Activated T-helper 17 cell treated with anti-CD3 and anti-CD28 coated beads, Interleukin-2, amount 50 U/mL, for 72 hours (primary cell): ENCODE measurements around the gene MYH14. TPM values are rescaled to one million over a fixed set of nuclear protein-coding genes. Genes with fewer than 3 reads are reported as not detected.

Source experiments
- ATAC-seq: fragments of 150-1000 bp; cut with Tn5 transposase; replicated peaks from 2 replicates; pipeline ENCODE4 v1.10.0; 2021; ENCODE audit warnings: mild to moderate bottlenecking, moderate library complexity
- H3K27ac Mint-ChIP-seq: one replicate; pipeline ENCODE4 v1.8.0; 2022; ENCODE audit warnings: mixed read lengths
- H3K27me3 Mint-ChIP-seq: one replicate; pipeline ENCODE4 v1.8.0; 2022; ENCODE audit warnings: mixed read lengths
- H3K36me3 Mint-ChIP-seq: one replicate; pipeline ENCODE4 v1.8.0; 2022; ENCODE audit warnings: low read depth, mild to moderate bottlenecking, mixed read lengths
- H3K4me1 Mint-ChIP-seq: one replicate; pipeline ENCODE4 v1.8.0; 2022; ENCODE audit warnings: mixed read lengths
- H3K4me3 Mint-ChIP-seq: one replicate; pipeline ENCODE4 v1.8.0; 2022; ENCODE audit warnings: mild to moderate bottlenecking, mixed read lengths
- H3K9me3 Mint-ChIP-seq: one replicate; pipeline ENCODE4 v1.8.0; 2022; ENCODE audit warnings: mixed read lengths
- total RNA-seq, 2 donors: library from RNA; stranded (reverse); gene quantifications; one replicate each; pipeline ENCODE4 v1.2.3, GENCODE V29; 2022

The MYH14 gene
- not detected for total RNA-seq

DNA sequence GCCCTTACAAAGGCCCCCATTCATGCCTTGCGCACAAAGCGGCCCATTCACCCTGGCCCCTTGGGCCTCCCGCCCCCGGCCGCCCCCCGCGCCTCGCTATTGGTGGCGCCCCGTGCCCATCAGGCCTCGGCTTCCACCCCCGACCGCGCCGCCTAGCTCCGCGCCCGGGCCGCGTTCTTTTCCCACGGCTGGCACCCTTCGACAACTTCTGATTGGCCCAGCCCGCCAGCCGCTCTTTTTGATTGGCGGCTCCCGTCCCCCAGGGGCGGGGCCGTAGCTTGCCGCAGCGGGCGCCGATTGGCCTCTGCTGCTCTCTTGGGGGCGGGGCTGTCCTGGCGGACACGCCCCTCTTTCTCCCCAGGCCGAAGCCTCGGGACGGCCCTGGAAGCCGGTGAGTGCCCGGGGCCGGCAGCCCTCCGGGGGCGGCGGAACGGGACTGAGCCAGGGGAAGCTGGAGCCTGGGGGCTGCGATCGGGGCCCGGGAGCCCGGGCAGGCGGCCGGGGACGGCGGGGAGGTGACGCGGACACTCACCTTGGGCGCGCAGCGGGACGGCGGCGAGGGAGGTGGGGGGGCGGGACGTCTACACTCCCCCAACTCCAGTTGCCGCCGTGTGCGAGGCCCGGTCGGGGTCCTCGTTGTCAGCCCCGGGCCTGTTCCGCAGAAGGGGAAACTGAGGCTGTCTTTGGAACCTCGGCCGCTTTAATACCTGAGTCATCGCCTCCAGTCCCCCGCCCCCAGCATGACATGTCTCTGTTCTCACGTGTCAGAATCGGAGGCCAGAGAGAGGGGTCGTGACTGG is at the start of gene MYH14:
Gene MYH14 (plus strand): TSS at position 342 of the 800 bp plus-strand sequence. CDS start 6,744 bp downstream, outside the sequence.
- no peak within 1 kb of the TSS for H3K4me3 Mint-ChIP-seq
- H3K9me3 Mint-ChIP-seq = no peaks in the 10 kb centered on the region

GRCh38 chr19:50154529-50154928 is 48.9 kb upstream of the MYH14 start:
- Mint-ChIP-seq H3K4me1 (no peaks in the 10 kb centered on the region), H3K36me3 (no peaks in the 10 kb centered on the region), H3K4me3 (no peak overlapping the region), H3K27me3 (peaks cover 27% of the 10 kb centered on the region), H3K9me3 (peaks cover 5% of the 10 kb centered on the region), H3K27ac (no peak overlapping the region)
- ATAC-seq = no peak

More for the DNA sequence above, at the start of gene MYH14:
- no peak for ATAC-seq
- no peaks in the 10 kb centered on the region for H3K4me1 Mint-ChIP-seq
- no peak within 1 kb of the TSS for H3K27ac Mint-ChIP-seq
- no peaks in the 10 kb centered on the region for H3K36me3 Mint-ChIP-seq
- peaks cover 45% of the 10 kb centered on the region for H3K27me3 Mint-ChIP-seq

DNA sequence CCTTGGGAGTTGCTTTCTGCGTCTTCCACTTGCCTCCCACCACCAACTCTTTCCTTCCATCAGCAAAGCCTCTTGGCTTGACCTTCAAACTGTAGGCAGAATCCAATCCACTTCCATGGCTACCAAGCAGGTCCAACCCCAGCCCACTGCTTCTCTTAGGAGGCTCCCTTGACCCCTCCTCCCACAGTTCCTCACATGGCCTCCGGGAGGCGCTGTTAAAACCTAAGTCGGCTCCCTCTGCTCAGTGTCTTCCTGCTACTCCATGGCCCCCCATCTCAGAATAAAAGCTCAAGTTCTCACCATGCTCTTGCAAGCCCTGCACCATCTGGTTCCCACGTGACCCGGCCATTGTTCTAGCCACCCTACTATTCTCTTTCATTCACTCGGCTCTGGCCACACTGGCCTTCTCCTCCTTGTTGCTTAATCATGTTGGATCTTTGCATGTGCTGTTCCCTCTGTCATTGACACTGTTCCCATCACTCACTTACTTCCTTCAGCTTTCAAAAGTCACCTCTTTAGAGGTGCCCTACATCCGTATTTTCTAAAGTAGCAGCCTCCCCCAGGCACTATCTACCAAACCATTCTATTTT is 47.8 kb upstream of the MYH14 start:
- Mint-ChIP-seq H3K9me3 (peaks cover 5% of the 10 kb centered on the region), H3K4me3 (no peak overlapping the region), H3K27ac (no peak overlapping the region), H3K27me3 (peaks cover 23% of the 10 kb centered on the region), H3K4me1 (no peaks in the 10 kb centered on the region), H3K36me3 (no peaks in the 10 kb centered on the region)
- ATAC-seq = no peak

- Mint-ChIP-seq H3K36me3 (no peaks in the 10 kb centered on the region), H3K27ac (no peak overlapping the region), H3K9me3 (peaks cover 5% of the 10 kb centered on the region), H3K4me3 (no peak overlapping the region), H3K4me1 (no peaks in the 10 kb centered on the region), H3K27me3 (peaks cover 15% of the 10 kb centered on the region)
- no peak for ATAC-seq
Measured at GRCh38 chr19:50158577-50158976, 44.8 kb upstream of the MYH14 start.

GRCh38 chr19:50159078-50159477 is 44.3 kb upstream of the MYH14 start:
- H3K9me3 Mint-ChIP-seq = peaks cover 5% of the 10 kb centered on the region
- no peaks in the 10 kb centered on the region for H3K4me1 Mint-ChIP-seq
- ATAC-seq = no peak
- H3K27ac Mint-ChIP-seq = no peak overlapping the region
- no peak overlapping the region for H3K4me3 Mint-ChIP-seq
- peaks cover 12% of the 10 kb centered on the region for H3K27me3 Mint-ChIP-seq
- no peaks in the 10 kb centered on the region for H3K36me3 Mint-ChIP-seq

GRCh38 chr19:50162988-50163387 is 40.4 kb upstream of the MYH14 start, which contains the start of gene IZUMO2:
TSS of gene IZUMO2 (minus strand) at chr19:50163281. CDS start at chr19:50163194, 87 bp downstream.
- Mint-ChIP-seq H3K4me3 (no peak within 1 kb of the TSS), H3K27ac (no peak within 1 kb of the TSS), H3K27me3 (peaks cover 12% of the 10 kb centered on the region), H3K9me3 (no peaks in the 10 kb centered on the region), H3K36me3 (no peaks in the 10 kb centered on the region), H3K4me1 (no peaks in the 10 kb centered on the region)
- ATAC-seq = no peak

GRCh38 chr19:50167314-50167721 is 36.1 kb upstream of the MYH14 start:
- Mint-ChIP-seq H3K27ac (no peak overlapping the region), H3K36me3 (no peaks in the 10 kb centered on the region)

GRCh38 chr19:50171752-50172151 is 31.7 kb upstream of the MYH14 start:
- Mint-ChIP-seq H3K36me3 (no peaks in the 10 kb centered on the region), H3K27ac (no peak overlapping the region)
- ATAC-seq = no peak

More at GRCh38 chr19:50167314-50167721, 36.1 kb upstream of the MYH14 start:
- no peak overlapping the region for H3K4me3 Mint-ChIP-seq
- no peaks in the 10 kb centered on the region for H3K9me3 Mint-ChIP-seq
- ATAC-seq = no peak
- peaks cover 19% of the 10 kb centered on the region for H3K27me3 Mint-ChIP-seq
- no peaks in the 10 kb centered on the region for H3K4me1 Mint-ChIP-seq

GRCh38 chr19:50172726-50173125 is 30.7 kb upstream of the MYH14 start:
- H3K4me1 Mint-ChIP-seq = no peaks in the 10 kb centered on the region
- no peaks in the 10 kb centered on the region for H3K36me3 Mint-ChIP-seq
- ATAC-seq = no peak
- H3K9me3 Mint-ChIP-seq = no peaks in the 10 kb centered on the region
- no peak overlapping the region for H3K4me3 Mint-ChIP-seq
- no peak overlapping the region for H3K27ac Mint-ChIP-seq
- peaks cover 16% of the 10 kb centered on the region for H3K27me3 Mint-ChIP-seq

More at GRCh38 chr19:50171752-50172151, 31.7 kb upstream of the MYH14 start:
- no peak overlapping the region for H3K4me3 Mint-ChIP-seq
- no peaks in the 10 kb centered on the region for H3K9me3 Mint-ChIP-seq
- H3K4me1 Mint-ChIP-seq = no peaks in the 10 kb centered on the region
- peaks cover 20% of the 10 kb centered on the region for H3K27me3 Mint-ChIP-seq

DNA sequence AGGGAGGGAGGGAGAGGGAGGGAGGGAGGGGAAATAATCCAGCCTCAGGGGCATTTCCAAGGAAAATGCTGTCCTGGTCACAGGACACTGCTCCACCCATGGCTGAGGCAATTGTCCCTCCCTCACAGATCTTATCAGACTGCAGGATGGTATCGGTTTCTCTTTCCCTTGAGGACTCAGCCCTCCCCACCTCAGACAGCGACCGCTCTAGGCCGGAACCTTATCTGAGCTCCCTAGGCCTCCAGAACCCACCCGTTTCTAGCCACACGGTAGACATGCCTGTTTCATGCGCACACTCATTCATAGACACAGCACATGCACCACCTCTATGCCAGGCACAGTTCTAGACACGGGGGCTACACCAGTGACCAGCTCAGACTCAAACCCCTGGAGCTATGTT is 30.3 kb upstream of the MYH14 start:
- H3K9me3 Mint-ChIP-seq = no peaks in the 10 kb centered on the region
- H3K4me3 Mint-ChIP-seq = no peak overlapping the region
- no peak for ATAC-seq
- no peaks in the 10 kb centered on the region for H3K4me1 Mint-ChIP-seq
- H3K36me3 Mint-ChIP-seq = no peaks in the 10 kb centered on the region
- H3K27me3 Mint-ChIP-seq = peaks cover 16% of the 10 kb centered on the region
- no peak overlapping the region for H3K27ac Mint-ChIP-seq

DNA sequence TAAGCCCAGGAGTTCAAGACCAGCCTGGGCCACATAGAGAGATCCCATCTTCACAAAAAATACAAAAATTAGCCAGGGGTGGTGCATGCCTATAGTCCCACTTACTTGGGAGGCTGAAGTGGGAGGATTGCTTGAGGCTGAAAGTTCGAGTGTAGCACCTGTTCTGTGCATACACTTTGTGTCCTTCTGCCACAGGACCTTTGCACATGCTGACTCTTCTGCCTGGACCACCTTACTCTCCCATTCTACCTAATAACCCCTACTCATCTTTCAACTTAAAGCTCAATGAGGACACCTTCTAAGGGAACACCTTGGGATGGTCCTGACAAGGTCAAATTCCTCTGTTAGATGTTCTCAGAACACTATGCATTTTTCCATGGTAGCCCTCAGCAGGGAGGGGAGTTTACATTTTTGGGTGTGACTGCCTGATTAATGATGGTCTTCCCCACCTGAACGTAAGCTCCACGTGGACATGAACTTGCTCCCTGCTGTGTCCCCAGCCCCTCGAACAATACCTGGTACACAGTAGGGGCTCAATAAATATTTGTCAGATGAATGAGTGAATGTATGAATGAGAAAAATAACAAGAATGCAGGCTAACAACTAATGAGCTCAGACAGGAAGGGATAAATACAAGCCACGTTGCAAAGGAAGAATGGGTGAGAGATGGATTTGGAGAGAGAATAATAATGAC is 29.2 kb upstream of the MYH14 start:
- H3K4me3 Mint-ChIP-seq = no peak overlapping the region
- H3K27me3 Mint-ChIP-seq = peaks cover 13% of the 10 kb centered on the region
- H3K4me1 Mint-ChIP-seq = no peaks in the 10 kb centered on the region
- no peaks in the 10 kb centered on the region for H3K9me3 Mint-ChIP-seq
- H3K27ac Mint-ChIP-seq = no peak overlapping the region
- ATAC-seq = no peak
- no peaks in the 10 kb centered on the region for H3K36me3 Mint-ChIP-seq

DNA sequence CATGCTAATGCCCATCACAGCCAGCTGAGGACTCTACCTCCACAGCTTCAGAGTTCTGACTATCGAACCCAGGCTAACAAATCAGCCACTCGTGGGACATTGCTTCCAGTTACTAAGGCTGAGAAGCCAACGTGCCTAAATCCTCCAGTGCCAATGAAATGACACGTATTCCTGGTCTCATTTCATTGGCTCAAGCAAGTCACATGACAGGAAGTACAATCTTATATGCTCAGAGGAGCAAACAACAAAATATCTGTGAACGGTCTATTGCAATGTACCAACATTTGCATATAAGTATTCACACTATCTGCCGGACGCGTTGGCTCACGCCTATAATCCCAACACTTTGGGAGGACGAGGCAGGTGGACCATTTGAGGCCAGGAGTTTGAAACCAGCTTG is 27.5 kb upstream of the MYH14 start:
- Mint-ChIP-seq H3K36me3 (no peaks in the 10 kb centered on the region), H3K9me3 (no peaks in the 10 kb centered on the region), H3K27ac (no peak overlapping the region), H3K27me3 (peaks cover 14% of the 10 kb centered on the region), H3K4me1 (no peaks in the 10 kb centered on the region), H3K4me3 (no peak overlapping the region)
- no peak for ATAC-seq

- Mint-ChIP-seq H3K27ac (no peak overlapping the region), H3K4me1 (no peaks in the 10 kb centered on the region), H3K27me3 (peaks cover 14% of the 10 kb centered on the region), H3K4me3 (no peak overlapping the region), H3K36me3 (no peaks in the 10 kb centered on the region), H3K9me3 (no peaks in the 10 kb centered on the region)
- ATAC-seq = no peak
Measured at GRCh38 chr19:50176775-50177174, 26.6 kb upstream of the MYH14 start.

GRCh38 chr19:50178320-50178719 is 25.1 kb upstream of the MYH14 start:
- no peaks in the 10 kb centered on the region for H3K9me3 Mint-ChIP-seq
- H3K27me3 Mint-ChIP-seq = peaks cover 13% of the 10 kb centered on the region
- H3K4me3 Mint-ChIP-seq = no peak overlapping the region
- no peak overlapping the region for H3K27ac Mint-ChIP-seq
- no peaks in the 10 kb centered on the region for H3K36me3 Mint-ChIP-seq
- no peak for ATAC-seq
- H3K4me1 Mint-ChIP-seq = no peaks in the 10 kb centered on the region
